GM19324 (cell line): ENCODE data around the gene RAB3IL1.

Experiments used
- ATAC-seq: cut with Tn5 transposase; IDR thresholded peaks from one replicate; pipeline ENCODE4 v1.9.1; 2021; ENCODE audit warnings: mild to moderate bottlenecking, moderate library complexity; ENCODE audit not compliant: unreplicated experiment, low FRiP score

Gene RAB3IL1

DNA sequence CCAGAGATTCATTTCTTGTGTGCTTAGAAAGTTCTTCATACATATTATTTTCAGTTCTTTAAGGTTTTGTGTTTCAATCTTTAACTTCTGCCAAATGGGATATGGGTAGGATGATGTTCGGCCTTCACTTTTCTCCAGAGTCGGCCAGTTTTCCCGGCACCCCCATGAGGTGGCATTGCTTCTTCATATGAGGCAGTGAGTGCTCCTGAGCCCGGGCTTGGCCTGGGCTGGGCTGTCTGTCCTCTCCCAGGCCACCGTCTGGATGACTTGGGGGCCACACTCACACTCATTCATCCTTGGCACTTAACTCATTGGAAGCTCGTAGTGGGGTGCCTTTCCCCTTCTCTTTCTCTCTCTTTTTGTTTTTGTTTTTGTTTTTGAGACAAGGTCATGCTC, 65.5 kb downstream of the RAB3IL1 start:
- ATAC-seq: no peak

GRCh38 chr11:61851113-61851899, 66.1 kb downstream of the RAB3IL1 start:
- ATAC-seq: no peak

DNA sequence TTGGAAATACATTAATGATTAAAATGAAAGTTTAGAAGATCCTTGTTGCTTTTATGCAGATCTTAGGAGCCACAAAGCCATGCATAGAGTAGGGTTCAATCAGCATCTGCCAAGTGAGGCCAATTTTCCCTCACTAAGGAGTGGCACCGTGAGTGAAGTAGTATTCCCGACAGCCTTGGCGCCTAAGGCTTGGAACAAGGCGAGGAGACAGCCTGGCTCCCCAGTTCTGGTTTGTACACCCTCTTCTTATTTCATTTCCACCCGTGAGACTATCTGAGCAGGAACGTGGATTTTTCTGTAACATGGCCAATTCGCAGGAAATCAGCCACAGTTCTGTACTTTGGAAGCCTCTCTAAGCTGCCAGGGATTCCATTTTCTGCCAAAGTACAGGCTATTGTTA, 66.7 kb downstream of the RAB3IL1 start:
- ATAC-seq: no peak

DNA sequence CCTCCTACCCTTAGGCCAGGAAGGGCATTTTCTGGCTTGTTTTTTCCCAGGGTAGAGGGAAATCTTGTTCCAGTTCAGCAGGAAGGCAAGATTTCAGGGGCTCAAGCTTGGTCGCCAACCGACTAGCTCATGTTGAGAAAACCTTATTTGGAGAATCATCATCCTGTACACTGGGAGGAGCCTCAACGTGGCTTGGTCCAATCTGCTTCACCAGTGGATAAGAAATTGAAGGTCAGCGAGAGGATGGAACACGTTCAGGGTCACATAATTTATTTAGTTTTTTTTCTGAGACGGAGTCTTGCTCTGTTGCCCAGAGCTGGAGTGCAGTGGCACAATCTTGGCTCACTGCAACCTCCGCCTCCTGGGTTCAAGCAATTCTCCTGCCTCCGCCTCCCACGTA, 68.7 kb downstream of the RAB3IL1 start:
- ATAC-seq: no peak

GRCh38 chr11:61847914-61848581, 69.3 kb downstream of the RAB3IL1 start:
- ATAC-seq: no peak
